Neuronal stem cell (in vitro differentiated cells): Measurements from ENCODE around the gene OR8B4.
"Not testable (repeated sequence)": the region's sequence is repeated elsewhere in the genome, so short reads cannot be mapped to it uniquely, and the experiment has no call there.

ENCODE experiments used
- DNase-seq: peaks from one replicate; pipeline ENCODE4 v3.0.0-alpha.2; 2013; ENCODE audit warnings: low spot score
- H2AFZ ChIP-seq: one replicate; pipeline ENCODE4 v1.6.1; 2013; ENCODE audit warnings: mild to moderate bottlenecking, low read length, inconsistent platforms
- H2AK5ac ChIP-seq: 2 replicates; pipeline ENCODE4 v1.6.1; 2013; ENCODE audit warnings: low read depth, mild to moderate bottlenecking, inconsistent platforms, low read length, moderate library complexity, mixed read lengths
- H2BK120ac ChIP-seq: 2 replicates; pipeline ENCODE4 v1.6.1; 2013; ENCODE audit warnings: low read depth, mild to moderate bottlenecking, inconsistent platforms, low read length, moderate library complexity, mixed read lengths
- H2BK12ac ChIP-seq: one replicate; pipeline ENCODE4 v1.6.1; 2013; ENCODE audit warnings: low read length, inconsistent platforms
- H2BK15ac ChIP-seq: 2 replicates; pipeline ENCODE4 v1.6.1; 2013; ENCODE audit warnings: mild to moderate bottlenecking, low read length, inconsistent platforms, mixed read lengths
- H2BK5ac ChIP-seq: one replicate; pipeline ENCODE4 v1.6.1; 2013; ENCODE audit warnings: inconsistent platforms, mild to moderate bottlenecking, low read length, moderate library complexity
- H3K14ac ChIP-seq: one replicate; pipeline ENCODE4 v1.6.1; 2013; ENCODE audit warnings: low read length, inconsistent platforms
- H3K18ac ChIP-seq: 2 replicates; pipeline ENCODE4 v1.6.1; 2013; ENCODE audit warnings: low read length, inconsistent platforms
- H3K23ac ChIP-seq: 2 replicates; pipeline ENCODE4 v1.6.1; 2013; ENCODE audit warnings: low read depth, mild to moderate bottlenecking, mixed read lengths, low read length, inconsistent platforms; ENCODE audit not compliant: poor library complexity
- H3K27ac ChIP-seq: replicated peaks from 3 replicates; pipeline ENCODE4 v1.5.1; 2013; ENCODE audit warnings: low read length, inconsistent platforms
- H3K27me3 ChIP-seq, 3 experiments: 2 replicates each; pipeline ENCODE4 v1.6.1; 2013; ENCODE audit warnings: low read length in 3 of 3, mild to moderate bottlenecking in 2 of 3, inconsistent platforms in 1 of 3, low read depth in 1 of 3, mixed read lengths in 1 of 3, moderate library complexity in 1 of 3; ENCODE audit not compliant: control insufficient read depth in 3 of 3, insufficient read depth in 3 of 3
- H3K36me3 ChIP-seq, 2 donors: replicated peaks in 1 of 2; 2 replicates each; pipeline ENCODE4 v1.6.1; 2013; ENCODE audit warnings: low read length in 2 of 2; ENCODE audit not compliant: control insufficient read depth in 2 of 2, insufficient read depth in 2 of 2
- H3K4ac ChIP-seq: 2 replicates; pipeline ENCODE4 v1.6.1; 2013; ENCODE audit warnings: inconsistent platforms, mild to moderate bottlenecking, low read length, moderate library complexity
- H3K4me1 ChIP-seq, 2 donors: 1 replicate in 1 of 2; 2 replicates in 1 of 2; pipeline ENCODE4 v1.6.1; 2013; ENCODE audit warnings: low read length in 2 of 2, low read depth in 1 of 2; ENCODE audit not compliant: control insufficient read depth in 2 of 2, insufficient read depth in 1 of 2
- H3K4me2 ChIP-seq: one replicate; pipeline ENCODE4 v1.6.1; 2013; ENCODE audit warnings: mild to moderate bottlenecking, low read length, inconsistent platforms; ENCODE audit not compliant: insufficient read depth, poor library complexity, severe bottlenecking
- H3K4me3 ChIP-seq, 2 donors: 2 replicates each; pipeline ENCODE4 v1.5.1; 2013; ENCODE audit warnings: low read length in 2 of 2, mild to moderate bottlenecking in 2 of 2, inconsistent platforms in 1 of 2, moderate library complexity in 1 of 2
- H3K79me1 ChIP-seq: one replicate; pipeline ENCODE4 v1.6.1; 2013; ENCODE audit warnings: low read depth, mild to moderate bottlenecking, inconsistent platforms, low read length, moderate library complexity
- H3K9ac ChIP-seq: one replicate; pipeline ENCODE4 v1.6.1; 2013; ENCODE audit warnings: mild to moderate bottlenecking, low read depth, low read length, inconsistent platforms; ENCODE audit not compliant: poor library complexity
- H3K9me3 ChIP-seq, 2 donors: replicated peaks in 1 of 2; 2 replicates each; pipeline versions ENCODE3 to v1.6.1; 2013; ENCODE audit warnings: low read length in 2 of 2, mild to moderate bottlenecking in 2 of 2, inconsistent platforms in 1 of 2, low read depth in 1 of 2, mixed read lengths in 1 of 2, moderate library complexity in 1 of 2; ENCODE audit not compliant: control insufficient read depth in 2 of 2, insufficient read depth in 1 of 2
- H4K8ac ChIP-seq: one replicate; pipeline ENCODE4 v1.6.1; 2013; ENCODE audit warnings: low read depth, mild to moderate bottlenecking, inconsistent platforms, low read length, moderate library complexity
- H4K91ac ChIP-seq: one replicate; pipeline ENCODE4 v1.6.1; 2013; ENCODE audit warnings: low read length, low read depth, mild to moderate bottlenecking, inconsistent platforms; ENCODE audit not compliant: poor library complexity
- WGBS, 2 donors: extraction: QIAGEN DNeasy Blood & Tissue Kit; methylation state at CpG; one replicate each; pipeline ENCODE4 v1.1.7; 2013; ENCODE audit warnings: missing lambda C conversion rate in 2 of 2, mixed read lengths in 1 of 2; ENCODE audit not compliant: insufficient read length in 2 of 2, insufficient replicate concordance in 1 of 2; ENCODE audit errors: extremely low coverage in 2 of 2; 5-methylcytosine and 5-hydroxymethylcytosine counted together

OR8B4 gene

GRCh38 chr11:124403186-124403585, 21.5 kb downstream of the OR8B4 start:
- not testable (repeated sequence) for H2BK5ac ChIP-seq, H2AFZ ChIP-seq, H3K23ac ChIP-seq, H3K27me3 ChIP-seq, H3K79me1 ChIP-seq, H3K18ac ChIP-seq, H2BK120ac ChIP-seq, H2BK15ac ChIP-seq, H3K4me3 ChIP-seq, H3K4ac ChIP-seq, H3K4me2 ChIP-seq, H3K4me1 ChIP-seq, H4K8ac ChIP-seq, DNase-seq, H3K9me3 ChIP-seq, H3K27ac ChIP-seq, H3K36me3 ChIP-seq, H2AK5ac ChIP-seq, H3K9ac ChIP-seq, H2BK12ac ChIP-seq, H3K14ac ChIP-seq, H4K91ac ChIP-seq
- no CpG with 5 or more reads among the region's 27 CpGs for WGBS, 2 donors

DNA sequence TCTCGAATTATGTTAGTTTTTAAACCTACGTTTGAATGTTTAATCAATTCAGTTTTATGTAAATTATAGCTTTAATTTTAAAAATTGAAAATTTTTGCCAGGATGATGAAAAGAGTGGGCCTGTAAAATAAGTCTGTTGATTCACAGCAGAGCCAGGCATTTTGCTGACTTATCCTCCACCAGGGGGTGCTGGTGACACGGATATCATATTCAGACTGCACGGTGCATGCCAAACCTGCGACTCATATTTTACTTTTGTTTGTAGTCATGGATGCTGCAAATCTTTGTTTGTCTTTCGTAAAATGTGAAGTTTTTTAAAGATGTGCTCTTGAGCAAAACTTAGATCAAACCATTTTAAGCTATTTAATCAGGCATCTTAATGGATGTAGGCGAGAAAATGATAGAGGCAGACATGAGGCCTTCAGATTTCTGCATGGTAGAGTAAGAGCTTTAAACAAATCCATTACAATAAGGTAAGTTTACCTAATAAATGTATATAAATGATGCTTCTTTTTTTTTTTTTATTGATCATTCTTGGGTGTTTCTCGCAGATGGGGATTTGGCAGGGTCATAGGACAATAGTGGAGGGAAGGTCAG, 22.2 kb downstream of the OR8B4 start:
- Histone ChIP-seq H3K27ac (no peak overlapping the region), H3K27me3 (no peaks in the 10 kb centered on the region), H3K4me1 (peaks cover 0 to 2% of the 10 kb centered on the region in 2 donors), H2BK120ac (no peak overlapping the region), H2AK5ac (no peak overlapping the region), H2AFZ (no peak overlapping the region), H3K23ac (no peak overlapping the region), H3K9me3 (peaks cover 0 to 4% of the 10 kb centered on the region in 2 donors), H2BK15ac (no peak overlapping the region), H3K4me3 (no peak overlapping the region), H3K9ac (no peak overlapping the region), H3K14ac (no peak overlapping the region), H2BK12ac (no peak overlapping the region), H3K18ac (no peak overlapping the region), H3K79me1 (no peaks in the 10 kb centered on the region), H3K4me2 (no peak overlapping the region), H2BK5ac (no peak overlapping the region), H4K91ac (no peak overlapping the region), H3K4ac (no peak overlapping the region), H4K8ac (no peak overlapping the region), H3K36me3 (no peaks in the 10 kb centered on the region)
- no CpG with 5 or more reads among the region's 8 CpGs for WGBS, 2 donors
- DNase-seq = peak; percentile 30

DNA sequence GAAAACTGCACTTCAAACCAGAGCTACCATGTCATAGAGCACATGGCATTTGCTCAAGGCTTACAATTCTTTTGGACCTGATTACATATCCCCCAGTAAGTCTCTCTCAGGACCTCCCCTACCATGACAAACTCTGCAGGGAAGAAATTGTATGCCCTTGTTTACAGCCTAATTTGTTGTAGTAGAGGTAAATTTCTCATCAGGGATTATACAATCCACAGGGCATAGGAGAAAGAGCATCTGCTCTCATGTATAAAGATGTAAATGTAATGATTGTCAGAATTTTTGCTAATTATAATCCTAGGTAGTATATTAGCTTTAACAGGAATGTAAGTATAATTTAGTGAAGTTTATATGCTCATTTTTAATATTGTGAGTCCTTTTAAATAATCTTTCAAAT, 25.7 kb downstream of the OR8B4 start, which contains the start of gene OR8B3:
TSS of gene OR8B3 (minus strand) at position 101 of the 400 bp plus-strand sequence. CDS start 1,673 bp downstream, outside the sequence.
- Histone ChIP-seq H2AK5ac (no peak within 1 kb of the TSS), H3K23ac (no peak within 1 kb of the TSS), H3K14ac (no peak within 1 kb of the TSS), H3K4me3 (no peak within 1 kb of the TSS), H2BK12ac (no peak within 1 kb of the TSS), H3K36me3 (no peaks in the 10 kb centered on the region), H3K27me3 (no peaks in the 10 kb centered on the region), H2AFZ (no peak within 1 kb of the TSS), H3K4me2 (no peak within 1 kb of the TSS), H3K4ac (no peak within 1 kb of the TSS), H3K79me1 (no peaks in the 10 kb centered on the region), H3K4me1 (peaks cover 0 to 3% of the 10 kb centered on the region in 2 donors), H2BK15ac (no peak within 1 kb of the TSS), H3K18ac (no peak within 1 kb of the TSS), H2BK5ac (no peak within 1 kb of the TSS), H3K27ac (no peak within 1 kb of the TSS), H2BK120ac (no peak within 1 kb of the TSS), H3K9ac (no peak within 1 kb of the TSS), H4K8ac (no peak within 1 kb of the TSS), H3K9me3 (peaks cover 0 to 4% of the 10 kb centered on the region in 2 donors), H4K91ac (no peak within 1 kb of the TSS)
- no peak for DNase-seq

- not testable (repeated sequence) for H4K8ac ChIP-seq, H3K27ac ChIP-seq, H2BK12ac ChIP-seq, H2BK15ac ChIP-seq, H3K18ac ChIP-seq, H4K91ac ChIP-seq, H3K4me2 ChIP-seq, H3K9me3 ChIP-seq, H3K23ac ChIP-seq, H2AFZ ChIP-seq, H3K4ac ChIP-seq, H3K79me1 ChIP-seq, H3K4me1 ChIP-seq, DNase-seq, H3K14ac ChIP-seq, H3K4me3 ChIP-seq, H2BK5ac ChIP-seq, H3K27me3 ChIP-seq, H2AK5ac ChIP-seq, H3K9ac ChIP-seq, H3K36me3 ChIP-seq, H2BK120ac ChIP-seq
- WGBS, 2 donors = no CpG with 5 or more reads among the region's 4 CpGs
Observed at GRCh38 chr11:124396847-124397246, 27.8 kb downstream of the OR8B4 start.
